PC-9 (cell line): ENCODE data around the gene FAM162A. TPM values are rescaled to one million over a fixed set of nuclear protein-coding genes. Genes with fewer than 3 reads are reported as not detected.

Experiments used
- BruUV-seq: library from RNA; stranded (reverse); fragments of 400-500 nt; replicated peaks from 2 replicates; lab custom pipeline; 2021; lab: Mats Ljungman, UMichigan
- CTCF ChIA-PET: fragments of 300-600 bp; sonication (Branson Sonifier 250); formaldehyde crosslinking; loops from one replicate; lab custom pipeline; 2022; ENCODE audit warnings: antibody characterized with exemption; lab: Charles Lee
- POLR2A ChIA-PET: fragments of 300-600 bp; sonication (Branson Sonifier 250); formaldehyde crosslinking; loops from one replicate; lab custom pipeline; 2022; ENCODE audit warnings: antibody characterized with exemption; ENCODE audit not compliant: unreplicated experiment; lab: Charles Lee
- DNase-seq, 2 experiments: peaks; one replicate each; pipeline versions ENCODE4 v3.0.0 to v3.0.0-alpha.2; 2015 to 2022; ENCODE audit warnings: mixed read lengths in 1 of 2
- H2AFZ ChIP-seq: fragments of 200-600 bp; sonication (generic); 2 replicates; pipeline ENCODE4 v1.8.1; 2017; ENCODE audit warnings: antibody characterized with exemption
- H3F3A ChIP-seq: fragments of 200-600 bp; sonication (generic); 2 replicates; pipeline ENCODE4 v1.8.1; 2017; ENCODE audit warnings: antibody characterized with exemption, mild to moderate bottlenecking, low read depth; ENCODE audit not compliant: insufficient read depth
- H3K27ac ChIP-seq: fragments of 200-600 bp; sonication (generic); 2 replicates; pipeline ENCODE4 v1.6.1; 2016; ENCODE audit warnings: mixed run types
- H3K27me3 ChIP-seq: fragments of 200-600 bp; sonication (generic); 2 replicates; pipeline ENCODE4 v1.6.1; 2016; ENCODE audit warnings: low read depth, mixed run types; ENCODE audit not compliant: insufficient read depth
- H3K36me3 ChIP-seq: fragments of 200-600 bp; sonication (generic); 2 replicates; pipeline ENCODE4 v1.6.1; 2016; ENCODE audit warnings: low read depth, mixed run types
- H3K4me1 ChIP-seq: fragments of 200-600 bp; sonication (generic); replicated peaks from 2 replicates; pipeline ENCODE4 v1.6.1; 2016; ENCODE audit warnings: mixed run types; ENCODE audit not compliant: insufficient read depth
- H3K4me2 ChIP-seq: fragments of 200-600 bp; sonication (generic); 2 replicates; pipeline ENCODE4 v1.6.1; 2017; ENCODE audit warnings: mixed run types
- H3K4me3 ChIP-seq: fragments of 200-600 bp; sonication (generic); 2 replicates; pipeline ENCODE4 v1.6.1; 2016; ENCODE audit warnings: mixed run types
- H3K79me2 ChIP-seq: fragments of 200-600 bp; sonication (generic); 2 replicates; pipeline ENCODE4 v1.6.1; 2017; ENCODE audit warnings: low read depth, mixed run types
- H3K9me2 ChIP-seq: fragments of 200-600 bp; sonication (generic); 2 replicates; pipeline ENCODE4 v1.8.1; 2017; ENCODE audit warnings: mild to moderate bottlenecking; ENCODE audit not compliant: insufficient read depth
- H3K9me3 ChIP-seq: fragments of 200-600 bp; sonication (generic); 2 replicates; pipeline ENCODE4 v1.8.1; 2016; ENCODE audit warnings: low read depth; ENCODE audit not compliant: insufficient read depth
- H4K20me1 ChIP-seq: fragments of 200-600 bp; sonication (generic); 2 replicates; pipeline ENCODE4 v1.8.1; 2017; ENCODE audit not compliant: insufficient read depth
- CTCF ChIP-seq: fragments of 200-600 bp; sonication (generic); conservative IDR thresholded peaks from 2 replicates; pipeline ENCODE4 v1.6.1; 2017; ENCODE audit warnings: mixed run types, antibody characterized with exemption, mild to moderate bottlenecking, moderate library complexity
- EZH2 ChIP-seq: fragments of 200-600 bp; sonication (generic); IDR thresholded peaks from 2 replicates; pipeline ENCODE4 v1.8.0; 2017; ENCODE audit warnings: antibody characterized with exemption, low read depth
- intact Hi-C: fragments of 100-400 bp; cut with micrococcal nuclease; formaldehyde crosslinking; loops from one replicate; pipeline ENCODE4 v1.10.0; 2022; ENCODE audit not compliant: unreplicated experiment
- total RNA-seq: library from RNA; stranded (reverse); gene quantifications from 2 replicates; pipeline ENCODE4 v1.2.3, GENCODE V29; 2021

The FAM162A gene
- total RNA-seq, 1 experiment from 2014 or later = 36.8 TPM

- no peaks in the 10 kb centered on the region for H3K36me3 ChIP-seq
- TF ChIP-seq CTCF (no peak), EZH2 (no peak)
These were observed 3.7 kb downstream of the FAM162A start for GRCh38 chr3:122387709-122388108.

GRCh38 chr3:122389197-122389596 is 5.2 kb downstream of the FAM162A start:
- ChIA-PET CTCF (no interaction called here), POLR2A (interaction anchor here (0.6 to 0.7 kb wide), 2 partner anchors 291 to 305 kb away, joined by 4 to 8 read pairs; no protein-coding TSS in a partner anchor)
- no TSS peak for BruUV-seq
- no peaks in the 10 kb centered on the region for H3K9me2 ChIP-seq
- TF ChIP-seq EZH2 = no peak
- no peak for TF ChIP-seq CTCF
- no peaks in the 10 kb centered on the region for H3K27me3 ChIP-seq
- no peak overlapping the region for H3K4me3 ChIP-seq
- no peak overlapping the region for H2AFZ ChIP-seq
- DNase-seq = no peak
- H3K4me1 ChIP-seq = peaks cover 11% of the 10 kb centered on the region; the same call in 1 of the 2 replicates
- no peak overlapping the region for H3K27ac ChIP-seq
- H3K79me2 ChIP-seq = no peaks in the 10 kb centered on the region
- no peaks in the 10 kb centered on the region for H3K9me3 ChIP-seq
- H3K36me3 ChIP-seq = no peaks in the 10 kb centered on the region
- H3F3A ChIP-seq = no peaks in the 10 kb centered on the region; the same call in 1 of the 2 replicates
- H3K4me2 ChIP-seq = no peak overlapping the region
- no peaks in the 10 kb centered on the region for H4K20me1 ChIP-seq
- intact Hi-C loops = no loop called here

More at GRCh38 chr3:122387709-122388108, 3.7 kb downstream of the FAM162A start:
- H2AFZ ChIP-seq = no peak overlapping the region
- DNase-seq = no peak
- peaks cover 11% of the 10 kb centered on the region; the same call in 1 of the 2 replicates for H3K4me1 ChIP-seq
- ChIA-PET CTCF (no interaction called here), POLR2A (no interaction called here)
- H3K27ac ChIP-seq = no peak overlapping the region
- BruUV-seq = no TSS peak
- H3K9me3 ChIP-seq = no peaks in the 10 kb centered on the region
- H3F3A ChIP-seq = no peaks in the 10 kb centered on the region; the same call in 1 of the 2 replicates
- intact Hi-C loops = no loop called here
- no peaks in the 10 kb centered on the region for H4K20me1 ChIP-seq
- H3K4me3 ChIP-seq = no peak overlapping the region
- peaks cover 3% of the 10 kb centered on the region for H3K79me2 ChIP-seq
- no peaks in the 10 kb centered on the region for H3K9me2 ChIP-seq
- H3K27me3 ChIP-seq = no peaks in the 10 kb centered on the region
- H3K4me2 ChIP-seq = no peak overlapping the region

- CTCF ChIA-PET = interaction anchor here (0.5 kb wide), 1 partner anchor 365 kb away, joined by 3 read pairs; no protein-coding TSS in a partner anchor
- H4K20me1 ChIP-seq = no peaks in the 10 kb centered on the region
These were observed 5.9 kb downstream of the FAM162A start for GRCh38 chr3:122389892-122390291.

More at GRCh38 chr3:122389892-122390291, 5.9 kb downstream of the FAM162A start:
- no TSS peak for BruUV-seq
- intact Hi-C loops = loop anchor here (10.0 kb wide), 2 partner anchors 405 to 555 kb away; partner anchors contain the start of genes HSPBAP1 and SLC49A4
- H3K27ac ChIP-seq = no peak overlapping the region
- no peak overlapping the region for H3K4me3 ChIP-seq
- TF ChIP-seq CTCF = no peak
- TF ChIP-seq EZH2 = no peak
- no peaks in the 10 kb centered on the region for H3K79me2 ChIP-seq
- no peaks in the 10 kb centered on the region for H3K27me3 ChIP-seq
- H3K36me3 ChIP-seq = no peaks in the 10 kb centered on the region
- DNase-seq = no peak
- peaks cover 6% of the 10 kb centered on the region; the same call in 1 of the 2 replicates for H3K4me1 ChIP-seq
- no peak overlapping the region for H2AFZ ChIP-seq
- H3K9me3 ChIP-seq = no peaks in the 10 kb centered on the region
- no peaks in the 10 kb centered on the region; the same call in 1 of the 2 replicates for H3F3A ChIP-seq
- no peak overlapping the region for H3K4me2 ChIP-seq
- H3K9me2 ChIP-seq = no peaks in the 10 kb centered on the region
- POLR2A ChIA-PET = interaction anchor here (0.7 kb wide), 1 partner anchor 290 kb away, joined by 8 read pairs; no protein-coding TSS in a partner anchor
